Upper lobe of left lung (tissue), 6 donors: ENCODE data around the gene TNS3. TPM values are rescaled to one million over a fixed set of nuclear protein-coding genes. Genes with fewer than 3 reads are reported as not detected.

Experiments used
- ATAC-seq, 2 donors: fragments of 200-7000 bp; cut with Tn5 transposase; one replicate each; pipeline ENCODE4 v1.9.1; 2022; ENCODE audit warnings: mild to moderate bottlenecking in 2 of 2, moderate library complexity in 2 of 2; ENCODE audit not compliant: low FRiP score in 2 of 2
- DNase-seq, 2 donors: peaks; one replicate each; pipeline ENCODE4 v3.0.0-alpha.2; 2019 to 2020
- H3K27ac ChIP-seq, 4 donors: fragments of 200-600 bp; sonication (generic); one replicate each; pipeline ENCODE4 v1.5.1; 2016 to 2019
- H3K27me3 ChIP-seq, 4 donors: fragments of 200-600 bp; sonication (generic); one replicate each; pipeline ENCODE4 v1.5.1; 2017 to 2019
- H3K36me3 ChIP-seq, 4 donors: fragments of 200-600 bp; sonication (generic); one replicate each; pipeline ENCODE4 v1.5.1; 2016 to 2019
- H3K4me1 ChIP-seq, 4 donors: fragments of 200-600 bp; sonication (generic); one replicate each; pipeline ENCODE4 v1.5.1; 2018 to 2019
- H3K4me3 ChIP-seq, 4 donors: fragments of 200-600 bp; sonication (generic); one replicate each; pipeline ENCODE4 v1.5.1; 2017 to 2019; ENCODE audit warnings: mild to moderate bottlenecking in 2 of 4, moderate library complexity in 1 of 4
- H3K9me3 ChIP-seq, 4 donors: fragments of 200-600 bp; sonication (generic); one replicate each; pipeline ENCODE4 v1.5.1; 2018 to 2019
- EP300 ChIP-seq, 4 donors: sonication (generic); formaldehyde crosslinking; IDR thresholded peaks; one replicate each; pipeline ENCODE4 v1.5.1; 2017; ENCODE audit warnings: antibody characterized with exemption in 4 of 4, control low read depth in 2 of 4
- POLR2A ChIP-seq, 4 donors: fragments of 450-650 bp; IDR thresholded peaks; one replicate each; pipeline ENCODE4 v1.5.1; 2016 to 2017; ENCODE audit warnings: antibody characterized with exemption in 4 of 4, mild to moderate bottlenecking in 2 of 4
- POLR2AphosphoS5 ChIP-seq, 2 donors: sonication (generic); formaldehyde crosslinking; IDR thresholded peaks; one replicate each; pipeline ENCODE4 v1.5.1; 2017; ENCODE audit warnings: antibody characterized with exemption in 2 of 2
- WGBS, 2 donors: methylation state at CpG; one replicate each; pipeline ENCODE4 v1.1.5; 2017 to 2018; 5-methylcytosine and 5-hydroxymethylcytosine counted together
- total RNA-seq, 6 donors: library from RNA; depleted of rRNA in 4 of 6; stranded (reverse); fragments of >200 nt in 4 of 6; gene quantifications; one replicate each; pipeline versions ENCODE4 v1.1.0 to v1.2.1, GENCODE V29; 2016 to 2021
- TF ChIP-seq, protein P1 (sequence below), 6 experiments: fragments of 450-650 bp in 4 of 6; fragments of 200-600 bp in 2 of 6; sonication (generic) in 2 of 6; IDR thresholded peaks; one replicate each; pipeline ENCODE4 v1.5.1; 2016 to 2019; ENCODE audit warnings: antibody characterized with exemption in 6 of 6
- donor health status: DM: no; HTN: no; CAD: no; lungs with moderate emphysema.
- donor health status: DM: no; HTN: yes; CAD: no; lungs with severe emphysema.

TNS3 gene
- total RNA-seq, 6 donors from 2014 or later = 90.6 to 266 (median 143) TPM

DNA sequence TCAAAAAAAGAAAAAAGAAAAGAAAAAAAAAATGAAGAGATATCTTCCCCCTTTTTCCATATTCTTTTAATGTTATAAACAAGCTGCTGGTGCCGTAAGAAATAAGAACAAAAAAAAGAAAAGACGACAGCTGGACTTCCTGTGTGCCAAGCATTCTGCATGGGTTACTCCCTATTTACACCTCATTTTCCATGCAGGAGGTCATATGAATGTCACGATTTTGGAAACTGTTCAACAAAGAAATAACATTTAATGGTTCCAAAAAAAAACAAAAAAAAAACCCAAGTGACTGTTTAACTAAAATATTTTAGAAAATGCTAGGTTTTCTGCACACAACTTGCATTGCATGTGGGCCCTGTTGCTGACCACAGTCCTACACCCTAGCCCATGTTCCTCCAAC lies 159.3 kb downstream of the TNS3 start:
- no peaks in the 10 kb centered on the region for H3K9me3 ChIP-seq
- no peak overlapping the region for H3K27ac ChIP-seq
- DNase-seq (peak in 1 of 2 donors; percentile 3), ATAC-seq (no peak)
- 61 to 63% methylated on average over 3 of the region's 3 CpGs for WGBS, 2 donors
- TF ChIP-seq EP300 (IDR thresholded peaks at IDR 0.05) (no peak), POLR2AphosphoS5 (IDR thresholded peaks at IDR 0.05) (no peak), POLR2A (IDR thresholded peaks at IDR 0.05) (no peak)
- TF ChIP-seq, protein P1, sequence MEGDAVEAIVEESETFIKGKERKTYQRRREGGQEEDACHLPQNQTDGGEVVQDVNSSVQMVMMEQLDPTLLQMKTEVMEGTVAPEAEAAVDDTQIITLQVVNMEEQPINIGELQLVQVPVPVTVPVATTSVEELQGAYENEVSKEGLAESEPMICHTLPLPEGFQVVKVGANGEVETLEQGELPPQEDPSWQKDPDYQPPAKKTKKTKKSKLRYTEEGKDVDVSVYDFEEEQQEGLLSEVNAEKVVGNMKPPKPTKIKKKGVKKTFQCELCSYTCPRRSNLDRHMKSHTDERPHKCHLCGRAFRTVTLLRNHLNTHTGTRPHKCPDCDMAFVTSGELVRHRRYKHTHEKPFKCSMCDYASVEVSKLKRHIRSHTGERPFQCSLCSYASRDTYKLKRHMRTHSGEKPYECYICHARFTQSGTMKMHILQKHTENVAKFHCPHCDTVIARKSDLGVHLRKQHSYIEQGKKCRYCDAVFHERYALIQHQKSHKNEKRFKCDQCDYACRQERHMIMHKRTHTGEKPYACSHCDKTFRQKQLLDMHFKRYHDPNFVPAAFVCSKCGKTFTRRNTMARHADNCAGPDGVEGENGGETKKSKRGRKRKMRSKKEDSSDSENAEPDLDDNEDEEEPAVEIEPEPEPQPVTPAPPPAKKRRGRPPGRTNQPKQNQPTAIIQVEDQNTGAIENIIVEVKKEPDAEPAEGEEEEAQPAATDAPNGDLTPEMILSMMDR (IDR thresholded peaks at IDR 0.05) = no peak
- peaks cover 0 to 5% (median 0%) of the 10 kb centered on the region in 4 donors for H3K4me1 ChIP-seq
- peaks cover 0 to 30% (median 14%) of the 10 kb centered on the region in 4 donors for H3K36me3 ChIP-seq
- no peak overlapping the region for H3K4me3 ChIP-seq
- H3K27me3 ChIP-seq = no peaks in the 10 kb centered on the region

DNA sequence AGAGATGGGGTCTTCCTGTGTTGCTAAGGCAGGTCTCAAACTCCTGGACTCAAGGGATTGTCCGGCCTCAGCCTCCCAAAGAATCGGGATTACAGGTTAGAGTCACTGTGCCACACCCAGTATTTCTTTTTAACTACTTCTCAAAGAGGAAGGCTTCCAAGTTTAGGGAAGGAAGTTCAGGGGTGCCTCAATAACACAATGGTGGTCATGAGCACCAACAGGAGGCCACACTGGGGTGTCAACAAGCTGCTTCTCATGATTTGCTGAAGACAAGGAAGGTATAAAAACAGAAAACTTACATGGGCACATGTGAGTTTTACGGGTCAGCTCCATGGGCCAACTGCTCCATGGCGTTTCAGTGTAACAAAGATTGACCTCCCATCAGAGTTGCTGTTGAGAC lies 160.5 kb downstream of the TNS3 start:
- no peaks in the 10 kb centered on the region for H3K27me3 ChIP-seq
- H3K27ac ChIP-seq = no peak overlapping the region
- TF ChIP-seq EP300 (IDR thresholded peaks at IDR 0.05) (no peak), POLR2AphosphoS5 (IDR thresholded peaks at IDR 0.05) (no peak), POLR2A (IDR thresholded peaks at IDR 0.05) (no peak)
- TF ChIP-seq, protein P1 (IDR thresholded peaks at IDR 0.05) = no peak
- peaks cover 0 to 25% (median 13%) of the 10 kb centered on the region in 4 donors for H3K36me3 ChIP-seq
- DNase-seq = peak in 1 of 2 donors; percentile 19
- no peak for ATAC-seq
- no peak overlapping the region for H3K4me3 ChIP-seq
- 74 to 87% methylated on average over 4 of the region's 4 CpGs for WGBS, 2 donors
- H3K9me3 ChIP-seq = no peaks in the 10 kb centered on the region
- H3K4me1 ChIP-seq = peaks cover 0 to 5% (median 0%) of the 10 kb centered on the region in 4 donors

DNA sequence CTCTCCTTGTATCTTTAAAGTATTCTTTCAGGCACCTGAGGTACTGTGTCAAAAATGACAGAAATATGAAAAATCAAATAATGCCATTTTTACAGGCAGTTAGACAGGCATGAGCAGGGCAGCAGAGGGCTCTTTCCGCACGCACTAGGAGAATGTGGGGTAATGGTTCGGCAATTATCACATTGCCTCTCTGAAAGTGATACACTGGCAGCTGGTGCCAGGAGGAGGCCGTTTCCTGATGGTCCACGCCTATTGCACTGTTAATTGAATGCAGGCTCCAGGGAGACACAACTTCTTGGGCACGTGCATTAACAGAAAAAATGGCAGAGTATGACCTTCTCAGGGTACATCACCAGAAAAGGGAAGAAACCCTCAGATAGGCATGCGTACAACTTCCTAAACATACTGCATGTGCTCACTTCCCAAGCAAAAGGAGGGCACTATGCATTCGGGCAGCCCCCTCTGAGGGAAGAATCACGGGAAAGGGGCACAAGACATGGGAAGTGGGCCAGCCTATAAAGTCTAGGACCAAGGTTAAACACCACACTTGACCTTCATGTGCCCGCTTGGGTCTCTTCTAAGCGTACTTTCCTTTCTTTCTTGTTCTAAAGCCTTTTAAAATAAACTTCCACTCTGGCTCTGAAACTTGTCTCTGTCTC lies 161.7 kb downstream of the TNS3 start:
- no peaks in the 10 kb centered on the region for H3K27me3 ChIP-seq
- H3K27ac ChIP-seq = no peak overlapping the region
- DNase-seq = no peak
- 90 to 94% methylated on average over 11 of the region's 11 CpGs for WGBS, 2 donors
- no peaks in the 10 kb centered on the region for H3K9me3 ChIP-seq
- ATAC-seq = no peak
- peaks cover 0 to 5% (median 0%) of the 10 kb centered on the region in 4 donors for H3K4me1 ChIP-seq
- TF ChIP-seq, protein P1 (IDR thresholded peaks at IDR 0.05) = no peak
- TF ChIP-seq EP300 (IDR thresholded peaks at IDR 0.05) = no peak
- TF ChIP-seq POLR2A (IDR thresholded peaks at IDR 0.05) = no peak
- no peak for TF ChIP-seq POLR2AphosphoS5 (IDR thresholded peaks at IDR 0.05)
- H3K36me3 ChIP-seq = peaks cover 2 to 25% (median 13%) of the 10 kb centered on the region in 4 donors
- H3K4me3 ChIP-seq = no peak overlapping the region

DNA sequence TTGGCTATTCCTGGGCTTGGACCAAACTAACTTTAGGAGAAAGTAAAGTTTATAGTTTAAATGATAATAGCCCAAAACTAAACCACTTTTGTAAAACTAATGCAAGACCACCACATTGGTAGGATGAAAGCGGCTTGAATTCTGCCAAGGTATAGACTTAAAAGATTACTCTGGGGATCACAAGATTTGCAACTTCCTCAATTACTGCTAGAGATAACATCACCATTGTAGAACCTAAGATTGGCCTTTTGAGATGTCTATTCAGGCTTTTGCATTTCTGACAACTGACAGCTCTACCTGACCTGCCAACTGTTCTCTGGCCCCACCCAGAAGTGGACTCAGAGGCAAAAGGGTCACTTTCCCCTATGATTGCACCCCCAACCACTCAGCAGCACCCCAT lies 162.4 kb downstream of the TNS3 start:
- H3K9me3 ChIP-seq = no peaks in the 10 kb centered on the region
- ATAC-seq = no peak
- peaks cover 0 to 5% (median 0%) of the 10 kb centered on the region in 4 donors for H3K4me1 ChIP-seq
- no peaks in the 10 kb centered on the region for H3K27me3 ChIP-seq
- H3K27ac ChIP-seq = no peak overlapping the region
- H3K36me3 ChIP-seq = peaks cover 3 to 27% (median 12%) of the 10 kb centered on the region in 4 donors
- DNase-seq = no peak
- 90 to 94% methylated on average over 1 of the region's 1 CpG for WGBS, 2 donors
- H3K4me3 ChIP-seq = no peak overlapping the region
- no peak for TF ChIP-seq POLR2AphosphoS5 (IDR thresholded peaks at IDR 0.05)
- TF ChIP-seq, protein P1 (IDR thresholded peaks at IDR 0.05) = no peak
- no peak for TF ChIP-seq EP300 (IDR thresholded peaks at IDR 0.05)
- no peak for TF ChIP-seq POLR2A (IDR thresholded peaks at IDR 0.05)
